GM12892 (cell line): ENCODE results near the gene ZDHHC7.

Experiments
- POLR2A ChIP-seq: IDR thresholded peaks from 2 replicates; pipeline ENCODE4 v1.6.1; 2011; ENCODE audit warnings: low read depth, low read length, control low read depth
- POLR2AphosphoS5 ChIP-seq: IDR thresholded peaks from 2 replicates; pipeline ENCODE4 v1.6.1; 2011; ENCODE audit warnings: low read depth, low read length, control low read depth
- TAF1 ChIP-seq: IDR thresholded peaks from 2 replicates; pipeline ENCODE4 v1.6.1; 2011; ENCODE audit warnings: low read depth, mild to moderate bottlenecking, control low read depth, low read length, borderline replicate concordance

GRCh38 chr16:85029981-85030401 is 18.7 kb upstream of the ZDHHC7 start:
- TF ChIP-seq POLR2A (no peak), TAF1 (no peak), POLR2AphosphoS5 (no peak)
